NCI-H524 treated with DMSO at 0.1 percent for 48 hours (cell line): ENCODE measurements around the gene ENGASE.
"Not testable (repeated sequence)": the region's sequence is repeated elsewhere in the genome, so short reads cannot be mapped to it uniquely, and the experiment has no call there.

Experiments used
- DNase-seq: peaks from one replicate; lab custom pipeline; 2025; lab: John Stamatoyannopoulos, UW

Gene ENGASE, protein sequence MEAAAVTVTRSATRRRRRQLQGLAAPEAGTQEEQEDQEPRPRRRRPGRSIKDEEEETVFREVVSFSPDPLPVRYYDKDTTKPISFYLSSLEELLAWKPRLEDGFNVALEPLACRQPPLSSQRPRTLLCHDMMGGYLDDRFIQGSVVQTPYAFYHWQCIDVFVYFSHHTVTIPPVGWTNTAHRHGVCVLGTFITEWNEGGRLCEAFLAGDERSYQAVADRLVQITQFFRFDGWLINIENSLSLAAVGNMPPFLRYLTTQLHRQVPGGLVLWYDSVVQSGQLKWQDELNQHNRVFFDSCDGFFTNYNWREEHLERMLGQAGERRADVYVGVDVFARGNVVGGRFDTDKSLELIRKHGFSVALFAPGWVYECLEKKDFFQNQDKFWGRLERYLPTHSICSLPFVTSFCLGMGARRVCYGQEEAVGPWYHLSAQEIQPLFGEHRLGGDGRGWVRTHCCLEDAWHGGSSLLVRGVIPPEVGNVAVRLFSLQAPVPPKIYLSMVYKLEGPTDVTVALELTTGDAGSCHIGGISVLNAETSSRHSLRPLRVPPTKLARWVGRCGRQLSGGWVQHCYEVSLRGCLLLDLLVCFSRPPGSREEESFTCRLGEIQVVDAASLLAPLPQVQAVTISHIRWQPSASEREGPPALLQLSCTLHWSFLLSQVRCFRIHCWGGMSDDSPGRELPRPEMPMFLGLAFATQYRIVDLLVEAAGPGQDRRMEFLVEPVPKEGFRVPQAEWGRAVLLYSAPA

DNA sequence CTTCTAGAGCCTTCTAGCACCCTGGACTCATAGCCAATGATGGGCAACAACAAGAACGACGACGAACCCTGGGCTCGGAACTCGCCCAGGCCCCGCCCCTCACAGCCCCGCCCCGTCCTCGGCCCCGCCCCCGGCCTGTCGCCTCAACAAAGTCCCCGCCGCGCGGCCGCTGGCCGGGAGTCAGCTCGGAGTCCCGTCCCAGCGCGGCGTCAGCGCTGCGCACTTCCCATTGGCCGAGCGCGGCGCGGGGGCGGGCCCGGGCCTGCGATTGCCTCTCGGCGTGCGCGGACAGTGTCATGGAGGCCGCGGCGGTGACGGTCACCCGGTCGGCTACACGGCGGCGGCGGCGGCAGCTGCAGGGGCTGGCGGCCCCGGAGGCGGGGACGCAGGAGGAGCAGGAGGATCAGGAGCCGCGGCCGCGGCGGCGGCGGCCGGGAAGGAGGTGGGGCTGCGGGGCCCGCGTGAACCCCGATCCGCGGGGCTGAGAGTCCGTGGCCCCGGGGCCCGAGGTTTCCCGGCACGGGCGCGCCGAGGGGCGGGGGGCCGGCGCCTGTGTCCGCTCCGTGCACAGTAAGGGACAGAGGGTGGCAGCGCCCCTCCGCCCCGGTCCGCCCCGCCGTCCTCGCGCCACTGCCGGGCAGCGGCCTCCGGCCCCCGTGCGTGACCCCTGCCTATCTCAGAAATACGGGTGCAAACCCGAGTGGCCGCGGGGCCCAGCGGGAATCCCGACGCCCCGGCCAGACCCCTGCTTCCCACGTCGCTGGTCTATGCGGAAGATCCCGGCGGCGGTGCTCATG, at the start of gene ENGASE:
ENGASE (plus strand) TSS at position 176 of the 797 bp plus-strand sequence; CDS start at position 297, 121 bp downstream.
- DNase-seq: peak; percentile 74

DNA sequence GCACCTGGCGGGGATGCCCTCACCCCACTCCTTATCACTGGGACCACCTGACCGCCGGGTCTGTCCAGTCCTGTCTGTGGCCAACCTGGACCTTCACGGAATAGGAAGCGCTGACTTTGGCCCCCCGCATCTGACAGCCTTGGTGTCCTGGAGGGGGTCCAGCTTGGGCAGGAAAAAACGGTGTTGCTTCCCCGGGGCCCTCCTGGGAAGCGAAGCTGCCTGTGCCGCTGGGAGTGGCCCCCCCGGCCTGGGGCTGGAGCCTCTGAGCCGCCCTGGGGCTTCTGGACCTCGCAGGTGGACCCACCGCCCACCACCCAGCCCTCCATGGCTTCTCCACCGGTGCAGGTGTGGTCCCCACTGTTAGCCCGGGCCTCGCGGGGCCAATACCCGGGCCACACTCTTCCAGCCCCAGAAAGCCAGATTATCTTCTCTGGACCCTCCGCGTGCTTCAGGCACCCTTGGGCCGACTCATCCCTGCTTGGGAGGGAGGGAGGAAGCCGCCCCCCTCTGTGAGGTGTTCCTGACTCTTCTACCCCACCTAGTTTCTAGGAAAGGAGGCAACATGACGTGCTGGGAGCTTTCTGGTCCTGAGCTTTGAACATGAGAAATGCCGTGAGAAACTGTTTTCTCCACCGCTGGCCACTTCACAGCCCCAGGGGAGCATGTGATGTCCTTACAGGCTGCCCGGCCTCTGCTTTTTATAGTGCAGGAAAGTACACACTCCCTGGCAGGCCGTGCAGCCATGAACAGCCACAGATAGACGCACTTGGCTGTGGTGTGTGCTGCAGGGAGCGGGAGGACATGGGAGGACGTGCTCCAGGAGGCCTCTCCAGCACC, 49.5 kb upstream of the ENGASE start:
- DNase-seq: no peak

DNA sequence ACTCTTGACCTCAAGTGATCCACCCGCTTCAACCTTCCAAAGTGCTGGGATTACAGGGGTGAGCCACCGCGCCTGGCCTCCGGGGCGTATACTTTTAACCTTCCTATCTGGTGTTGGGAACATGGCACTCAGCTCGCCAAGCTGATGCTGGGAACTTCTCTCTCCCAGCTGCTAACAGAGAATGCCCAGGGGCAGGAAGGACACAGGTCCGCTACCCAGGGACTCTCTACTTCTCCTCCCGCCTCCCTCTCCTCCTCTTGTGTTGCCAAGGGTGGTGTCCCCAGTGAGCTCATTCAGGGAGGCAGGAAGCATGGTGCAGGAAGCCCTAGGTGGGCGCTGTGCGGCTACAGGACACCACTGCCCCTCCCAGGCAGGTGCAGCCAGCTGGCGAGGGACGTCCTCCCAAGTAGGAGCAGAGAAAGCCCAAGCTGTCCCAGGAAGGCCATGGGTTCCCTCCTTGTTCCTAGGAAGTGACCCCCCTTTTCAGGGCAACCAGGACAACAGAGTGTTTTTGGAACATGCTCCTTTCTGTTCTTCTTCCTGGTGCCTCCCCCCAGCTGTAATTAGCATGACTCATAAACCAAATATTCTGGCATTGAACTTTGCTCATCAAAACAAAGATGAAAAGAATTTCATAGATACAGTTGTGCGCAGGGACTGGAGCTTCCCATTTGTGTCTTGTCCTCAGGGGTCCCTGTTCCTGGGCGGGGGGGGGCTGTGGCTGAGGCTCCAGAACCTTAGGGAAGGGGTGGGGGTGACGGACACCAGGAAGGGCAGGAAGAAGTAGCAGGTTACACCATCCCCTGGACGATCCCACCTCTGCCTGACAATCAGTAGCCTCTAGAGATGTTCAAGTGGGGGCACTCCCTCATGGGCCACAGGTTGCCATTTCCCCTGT, 48.0 kb upstream of the ENGASE start:
- no peak for DNase-seq

DNA sequence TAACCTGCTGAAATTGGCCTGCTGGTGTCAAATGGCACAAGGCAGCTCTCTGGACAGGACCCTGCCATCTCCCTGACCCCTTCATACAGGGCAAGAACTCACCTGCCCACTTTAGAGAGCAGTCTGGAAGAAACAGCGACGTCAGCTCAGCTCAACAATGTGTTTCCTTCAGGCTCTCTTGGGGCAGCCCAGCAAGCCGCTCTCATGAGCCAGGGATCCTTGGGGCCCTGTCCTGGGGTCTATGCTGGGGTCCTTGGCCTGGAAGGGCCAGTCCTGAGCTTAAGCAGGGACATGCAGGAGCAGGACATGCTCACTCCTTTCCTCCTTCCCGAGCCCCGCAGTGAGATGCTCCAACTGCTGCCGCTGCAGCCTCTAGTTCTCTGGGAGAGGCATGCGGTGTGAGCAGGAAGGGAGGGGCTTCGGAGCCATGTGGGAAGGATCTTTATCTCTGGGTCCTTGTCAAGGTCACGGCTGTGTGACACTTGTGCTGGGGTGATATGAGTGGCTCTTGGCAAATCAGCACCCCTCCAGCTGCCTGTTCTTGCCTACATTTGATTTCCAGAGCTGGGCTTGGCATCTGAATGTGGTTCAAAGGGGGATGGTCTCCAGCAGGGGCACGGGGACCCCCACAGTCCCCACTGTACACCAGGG, 47.2 kb upstream of the ENGASE start:
- DNase-seq: no peak

DNA sequence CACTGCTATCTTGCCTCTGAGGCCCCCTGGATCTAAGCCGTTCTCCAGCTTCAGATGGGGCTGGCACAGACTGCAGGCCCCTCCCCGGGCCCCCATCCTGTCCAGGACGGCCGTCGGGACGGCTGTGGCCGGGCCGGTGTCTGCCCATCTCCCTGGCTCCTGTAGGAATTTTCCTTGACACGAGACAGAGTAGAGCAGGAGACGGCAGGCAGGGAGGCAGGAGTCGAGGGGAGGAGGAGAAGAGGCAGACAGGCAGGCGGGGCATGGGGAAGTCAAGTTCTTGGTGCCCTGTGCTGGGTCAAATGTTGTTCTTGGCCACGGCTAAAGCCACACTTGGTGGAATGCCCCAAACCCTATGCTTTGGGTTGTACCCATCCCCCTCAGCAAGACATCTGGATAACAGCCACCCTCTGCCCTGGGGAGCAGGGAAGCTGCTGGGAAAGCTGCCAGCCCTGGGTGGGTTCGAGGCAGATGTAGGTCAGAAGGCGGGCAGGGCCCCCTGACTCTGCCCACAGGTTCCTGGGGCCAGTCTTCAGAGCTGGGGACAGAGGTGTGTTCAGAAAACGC, 46.6 kb upstream of the ENGASE start:
- no peak for DNase-seq

DNA sequence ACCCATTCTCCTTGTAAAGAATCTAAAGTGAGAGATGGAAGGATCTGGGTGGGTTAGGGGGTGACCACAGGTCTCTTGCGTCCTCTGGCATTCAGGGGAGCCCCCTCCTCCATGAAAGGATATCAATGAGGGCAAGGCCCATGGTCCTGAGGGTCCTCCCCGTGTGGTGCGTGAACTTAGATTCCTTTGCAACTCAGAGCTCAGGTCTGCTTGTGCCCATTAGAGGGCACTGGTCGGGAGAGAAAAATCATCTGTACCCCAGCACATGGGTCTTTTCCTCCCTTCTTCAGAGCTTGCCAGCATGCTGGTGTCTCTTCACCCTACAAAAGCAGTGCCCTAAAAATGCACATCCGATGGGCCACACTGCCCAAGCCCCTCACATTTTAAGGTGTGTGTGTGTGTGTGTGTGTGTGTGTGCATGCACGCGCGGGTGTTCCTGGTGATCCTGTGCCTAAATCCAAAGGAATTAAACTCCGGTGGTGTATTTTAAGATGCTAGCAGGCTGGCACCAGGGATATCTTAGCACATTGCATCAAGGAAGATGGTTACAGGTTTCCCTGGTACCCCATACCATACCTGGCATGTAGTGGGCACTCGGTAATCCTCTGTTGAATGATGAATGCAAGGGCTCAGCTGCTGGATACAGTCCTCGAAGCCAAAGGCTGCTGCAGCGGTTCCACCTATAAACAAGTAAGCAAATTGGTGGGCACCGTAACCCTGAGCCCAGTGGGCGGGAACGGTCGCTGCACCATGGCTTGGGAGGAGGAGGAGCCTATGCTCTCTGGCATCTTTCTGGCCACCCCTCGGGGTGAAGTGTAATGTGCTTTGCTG, 45.9 kb upstream of the ENGASE start:
- DNase-seq: no peak

DNA sequence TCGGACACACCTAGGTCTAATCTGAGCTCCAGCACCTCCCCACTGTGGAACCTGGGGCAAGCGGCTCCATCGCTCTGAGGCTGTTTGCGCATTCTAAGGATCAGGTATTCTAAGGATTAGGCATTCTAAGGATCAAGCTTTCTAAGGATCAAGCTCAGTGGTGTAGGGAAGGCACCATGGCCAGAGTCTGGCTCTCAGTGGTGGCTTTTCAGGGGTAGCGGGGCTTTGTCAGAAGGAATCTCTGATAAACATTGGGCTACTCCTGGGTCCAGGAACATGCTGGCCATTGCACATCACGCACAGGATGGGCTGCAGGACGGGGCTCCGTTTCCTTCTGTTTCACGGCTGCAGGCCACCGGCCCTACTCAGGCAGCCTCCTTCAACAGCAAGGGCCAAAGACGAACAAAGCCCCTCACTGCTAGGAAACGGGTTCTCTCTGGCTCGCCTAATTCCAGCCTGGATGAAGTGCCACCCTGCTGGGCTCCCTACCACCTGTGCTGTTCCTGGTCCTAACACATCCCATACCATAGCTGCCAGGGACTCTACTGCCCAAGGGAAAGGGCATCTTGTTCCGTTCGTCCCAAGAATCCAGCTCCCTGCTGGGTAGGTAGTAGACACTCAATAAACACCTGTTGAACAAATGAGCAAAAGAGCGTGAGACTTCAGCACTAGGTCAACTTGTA, 45.2 kb upstream of the ENGASE start:
- DNase-seq: no peak

DNA sequence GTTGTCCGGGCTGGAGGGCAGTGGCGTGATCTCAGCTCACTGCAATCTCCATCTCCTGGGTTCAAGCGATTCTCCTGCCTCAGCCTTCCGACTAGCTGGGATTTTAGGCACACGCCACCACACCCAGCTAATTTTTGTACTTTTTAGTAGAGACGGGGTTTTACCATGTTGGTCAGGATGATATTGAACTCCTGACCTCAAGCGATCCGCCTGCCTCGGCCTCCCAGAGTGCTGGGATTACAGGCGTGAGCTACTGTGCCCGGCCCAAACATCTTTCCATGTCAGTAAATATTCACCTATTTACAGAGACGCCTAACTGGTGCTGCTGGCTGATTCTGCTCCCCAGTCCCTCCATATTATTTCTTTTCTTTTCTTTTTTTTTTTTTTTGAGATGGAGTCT, 44.0 kb upstream of the ENGASE start:
- DNase-seq: not testable (repeated sequence)

DNA sequence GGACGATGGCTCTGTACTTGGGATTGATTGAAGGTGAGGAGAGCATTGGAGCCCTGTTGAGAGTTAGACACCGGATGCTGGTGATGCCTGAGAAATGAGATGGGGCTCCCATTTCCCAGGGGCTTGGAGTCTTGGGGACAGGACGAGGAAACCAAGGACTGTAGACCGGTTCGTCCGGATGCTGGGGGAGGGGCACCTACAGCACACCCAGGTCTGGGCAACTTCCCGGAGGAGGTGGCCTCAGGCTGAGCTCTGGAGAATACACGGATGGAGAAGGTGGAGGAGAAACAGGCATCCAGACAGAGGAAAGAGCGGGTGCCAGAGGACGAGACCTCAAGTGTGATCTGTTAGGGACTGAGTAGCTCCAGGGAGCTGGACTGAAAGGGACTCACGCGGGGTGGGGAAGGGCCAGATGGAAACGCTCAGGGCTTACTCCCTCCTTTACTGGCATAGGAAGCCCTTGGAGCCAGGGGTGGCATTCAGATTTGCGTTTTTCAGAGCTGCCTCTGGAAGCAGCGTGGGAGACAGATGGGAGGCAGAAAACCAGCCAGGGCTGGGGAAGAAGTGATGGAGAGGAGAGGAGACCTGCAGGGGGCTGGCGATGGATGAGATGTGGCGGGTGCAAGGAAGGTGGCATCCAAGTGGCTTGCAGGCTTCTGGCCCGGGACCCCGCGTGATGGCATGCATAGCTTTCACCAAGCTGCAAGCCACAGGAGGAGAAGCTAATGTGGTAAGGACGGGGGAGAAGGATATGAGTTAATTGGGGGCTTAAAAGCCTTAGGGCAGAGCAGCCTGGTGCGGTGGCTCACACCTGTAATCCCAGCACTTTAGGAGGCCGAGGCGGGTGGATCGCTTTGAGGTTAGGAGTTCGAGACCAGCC, 42.4 kb upstream of the ENGASE start:
- DNase-seq: peak; percentile 64

DNA sequence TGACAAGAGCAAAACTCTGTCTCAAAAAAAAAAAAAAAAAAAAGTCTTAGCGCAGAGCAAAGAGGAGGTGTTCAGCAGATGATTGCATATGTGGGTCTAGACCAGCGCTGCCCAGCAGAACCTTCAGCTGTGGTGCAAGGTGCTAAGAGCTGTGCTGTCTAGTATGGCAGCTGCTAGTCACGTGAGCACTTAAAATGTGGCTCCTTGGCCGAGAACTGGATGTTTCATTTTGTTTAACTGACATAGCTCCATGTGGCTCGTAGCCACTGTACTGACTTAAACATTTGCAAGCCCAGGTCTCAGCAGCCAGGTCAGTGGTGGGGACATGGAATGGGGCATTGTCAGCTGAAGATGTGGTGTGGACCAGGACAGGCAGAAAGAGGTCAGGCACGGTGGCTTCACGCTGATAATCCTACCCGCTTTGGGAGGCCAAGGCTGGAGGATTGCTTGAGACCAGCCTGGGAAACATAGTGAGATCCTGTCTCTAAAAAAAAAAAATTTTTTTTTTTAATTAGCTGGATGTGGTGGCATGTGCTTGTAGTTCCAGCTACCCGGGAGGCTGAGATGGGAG, 41.5 kb upstream of the ENGASE start:
- DNase-seq: no peak

DNA sequence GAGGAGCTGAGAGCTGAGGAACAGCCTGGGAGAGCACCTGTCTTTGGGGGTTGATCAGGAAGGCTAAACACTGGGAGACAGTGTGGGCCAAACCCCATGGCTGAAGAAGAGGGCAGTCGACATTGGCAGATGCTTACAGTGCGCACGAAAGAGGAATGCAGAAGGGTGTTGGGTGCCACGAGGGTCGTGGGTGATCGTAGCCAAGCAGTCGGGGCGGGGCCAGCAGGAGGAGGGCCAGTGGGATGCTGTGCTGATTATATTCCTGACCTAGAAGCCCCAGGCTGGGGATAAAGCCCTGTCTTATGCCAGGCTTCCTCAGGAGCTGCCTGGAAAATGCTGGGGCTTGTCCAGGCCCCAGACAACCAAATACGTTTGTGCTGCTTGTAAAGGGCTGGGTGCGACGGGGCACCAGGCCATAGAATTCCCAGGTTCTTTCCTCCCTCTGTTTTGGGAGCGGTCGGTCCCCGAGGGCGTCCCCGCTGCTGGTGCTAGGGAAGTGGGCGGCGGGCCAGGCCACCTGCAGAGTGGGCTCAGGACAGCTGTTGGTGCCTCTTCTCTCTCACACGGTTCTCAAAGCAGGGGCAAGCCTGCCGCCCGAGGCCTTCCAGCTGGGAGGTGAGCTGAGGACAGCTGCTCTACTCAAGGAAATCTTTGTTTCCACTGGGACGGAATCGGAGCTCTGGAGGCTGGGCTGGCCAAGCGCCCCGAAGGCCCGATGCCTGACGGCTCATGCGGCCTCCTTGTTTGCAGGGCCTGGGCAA, 40.7 kb upstream of the ENGASE start:
- peak; percentile 97 for DNase-seq

DNA sequence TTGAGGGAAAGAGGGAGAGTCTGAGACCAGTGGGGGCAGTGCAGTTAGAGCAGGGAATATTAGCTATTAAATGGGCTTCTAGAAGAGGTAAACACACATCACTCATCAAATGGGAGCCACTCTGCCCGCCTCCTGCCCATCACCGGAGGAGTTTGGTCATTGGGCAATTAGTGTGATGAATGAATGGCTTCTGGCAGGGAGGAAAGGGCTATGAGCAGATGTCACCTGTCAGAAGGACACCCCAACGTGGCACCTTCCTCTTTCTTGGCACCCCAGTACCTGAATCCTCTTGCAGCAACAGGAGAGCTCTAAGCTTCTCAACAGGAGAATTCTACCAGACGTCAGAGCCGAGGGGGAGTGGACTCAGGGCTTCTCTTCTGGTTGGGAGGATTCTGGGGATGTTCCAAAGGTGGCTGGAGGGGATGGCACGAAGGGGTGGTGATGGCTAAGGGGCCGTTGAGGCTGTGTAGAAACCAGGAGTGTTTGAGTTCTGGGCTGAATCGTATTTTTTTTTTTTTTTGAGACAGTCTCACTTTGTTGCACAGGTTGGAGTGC, 39.6 kb upstream of the ENGASE start:
- no peak for DNase-seq

DNA sequence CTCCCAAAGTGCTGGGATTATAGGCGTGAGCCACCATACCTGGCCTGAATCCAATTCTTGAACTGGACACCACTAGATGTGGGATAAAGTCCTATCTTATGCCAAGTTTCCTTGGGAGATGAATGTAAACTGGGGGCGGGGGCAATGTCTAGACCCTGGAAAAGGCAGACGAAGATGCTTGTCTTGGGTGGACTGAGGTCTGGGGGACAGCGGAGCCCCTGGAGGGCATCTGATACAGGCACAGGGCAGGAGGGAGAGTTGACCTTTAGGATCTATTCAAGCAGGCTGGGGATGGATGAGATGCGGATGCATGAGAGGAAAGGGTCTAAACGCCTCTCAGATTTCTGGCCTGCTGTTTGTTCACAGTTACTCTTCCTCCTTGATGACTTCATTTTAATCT, 38.9 kb upstream of the ENGASE start:
- DNase-seq: no peak

DNA sequence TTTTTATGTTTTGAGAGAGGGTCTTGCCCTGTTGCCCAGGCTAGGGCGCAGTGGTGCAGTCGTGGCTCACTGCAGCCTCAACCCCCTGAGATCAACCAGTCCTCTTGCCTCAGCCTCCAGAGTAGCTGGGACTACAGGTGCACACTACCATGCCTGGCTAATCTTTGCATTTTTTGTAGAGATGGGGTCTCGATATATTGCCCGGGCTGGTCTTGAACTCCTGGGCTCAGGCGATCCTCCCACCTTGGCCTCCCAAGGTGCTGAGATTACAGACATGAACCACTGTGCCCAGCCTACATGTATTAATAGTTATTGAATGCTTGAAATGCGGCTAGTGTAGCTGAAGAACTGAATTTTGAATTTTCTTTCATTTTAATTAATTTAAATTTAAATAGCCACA, 38.4 kb upstream of the ENGASE start:
- DNase-seq: no peak

DNA sequence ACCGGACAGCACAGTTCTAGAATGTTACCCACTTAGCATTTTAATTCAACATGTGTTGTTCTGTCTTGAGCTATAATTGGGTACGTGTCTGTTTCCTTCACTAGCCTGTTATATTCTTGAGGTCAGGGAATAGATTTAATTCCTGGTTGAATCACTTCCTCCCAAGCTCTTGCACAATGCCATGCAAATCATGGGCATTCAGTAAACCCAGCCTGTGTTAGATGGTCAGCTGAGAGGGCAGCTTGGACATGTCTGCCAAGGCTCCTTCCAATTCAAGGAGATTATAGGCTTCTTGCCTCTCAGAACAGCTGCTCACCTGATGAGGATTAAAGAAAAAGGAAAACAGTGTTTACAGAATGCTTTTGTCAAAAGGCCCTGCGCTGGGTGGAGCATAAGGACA, 38.0 kb upstream of the ENGASE start:
- peak; percentile 89 for DNase-seq
